Thyroid gland (tissue), 4 donors: ENCODE data around the gene PCDHB12. TPM values are rescaled to one million over a fixed set of nuclear protein-coding genes. Genes with fewer than 3 reads are reported as not detected.
A peak's percentile ranks its signal among the peaks of the same experiment; 100 is the strongest.
"Not testable (repeated sequence)": the region's sequence is repeated elsewhere in the genome, so short reads cannot be mapped to it uniquely, and the experiment has no call there.

Source experiments
- DNase-seq, 2 donors: peaks; one replicate each; pipeline ENCODE4 v3.0.0-alpha.2; 2019
- H3K27ac ChIP-seq, 3 donors: fragments of 200-600 bp; sonication (generic); 1 replicate in 2 of 3; 2 replicates in 1 of 3; pipeline ENCODE4 v1.5.1; 2016 to 2019; ENCODE audit warnings: mild to moderate bottlenecking in 1 of 3, moderate library complexity in 1 of 3
- H3K27me3 ChIP-seq: fragments of 200-600 bp; sonication (generic); one replicate; pipeline ENCODE4 v1.5.1; 2019
- H3K36me3 ChIP-seq, 2 donors: fragments of 200-600 bp; sonication (generic); one replicate each; pipeline ENCODE4 v1.5.1; 2016 to 2019
- H3K4me1 ChIP-seq, 2 donors: fragments of 200-600 bp; sonication (generic); one replicate each; pipeline ENCODE4 v1.5.1; 2017 to 2019
- H3K4me3 ChIP-seq, 3 donors: fragments of 200-600 bp; sonication (generic); replicated peaks in 1 of 3; 1 replicate in 2 of 3; 2 replicates in 1 of 3; pipeline ENCODE4 v1.5.1; 2016; ENCODE audit warnings: mild to moderate bottlenecking in 1 of 3
- H3K9me3 ChIP-seq: fragments of 200-600 bp; sonication (generic); one replicate; pipeline ENCODE4 v1.5.1; 2017
- POLR2A ChIP-seq, 2 donors: fragments of 450-650 bp; IDR thresholded peaks; one replicate each; pipeline ENCODE4 v1.6.1; 2017; ENCODE audit warnings: antibody characterized with exemption in 2 of 2, mild to moderate bottlenecking in 2 of 2, moderate library complexity in 1 of 2
- WGBS, 2 donors: methylation state at CpG; one replicate each; pipeline ENCODE4 v1.1.5; 2017; 5-methylcytosine and 5-hydroxymethylcytosine counted together
- intact Hi-C: fragments of 100-400 bp; cut with DNase I; formaldehyde crosslinking; loops from one replicate; pipeline ENCODE4 v1.15.1; 2023
- total RNA-seq, 4 donors: library from RNA; depleted of rRNA; stranded (reverse); fragments of >200 nt; gene quantifications; one replicate each; pipeline ENCODE4 v1.2.3, GENCODE V29; 2016
- TF ChIP-seq, protein P1 (sequence below), 6 experiments: fragments of 200-600 bp in 3 of 6; fragments of 450-650 bp in 3 of 6; sonication (generic) in 3 of 6; IDR thresholded peaks; one replicate each; pipeline ENCODE4 v1.5.1; 2016 to 2019; ENCODE audit warnings: antibody characterized with exemption in 6 of 6, mild to moderate bottlenecking in 2 of 6, inconsistent platforms in 1 of 6, moderate library complexity in 1 of 6

PCDHB12 gene
- total RNA-seq, 4 donors from 2014 or later, result 1.1 to 3.6 (median 2.4) TPM

DNA sequence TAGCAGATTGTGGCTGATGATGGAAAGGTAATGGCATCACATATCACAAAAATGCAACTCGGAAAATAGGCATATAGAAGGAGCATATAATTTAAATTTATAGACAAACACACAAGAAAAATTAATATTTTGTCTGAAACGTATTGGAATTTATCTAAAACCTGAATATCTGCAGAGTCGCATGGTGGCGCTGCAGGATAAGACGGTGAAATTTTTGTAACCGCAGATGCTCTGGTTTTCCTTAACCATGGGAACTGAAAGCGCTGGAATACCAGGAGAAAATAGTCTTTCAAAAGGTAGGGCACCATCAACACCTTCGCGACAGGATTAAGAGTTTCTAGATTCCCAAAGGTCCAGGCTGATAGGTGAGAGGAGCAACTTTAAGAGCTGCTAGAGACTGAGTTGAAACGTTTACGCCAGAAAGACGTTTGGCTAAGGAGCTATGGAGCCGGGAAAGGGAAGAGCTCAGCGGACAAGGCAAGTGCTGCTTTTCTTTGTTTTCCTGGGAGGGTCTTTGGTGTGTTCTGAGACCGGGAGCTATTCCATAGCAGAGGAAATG, 25.7 kb downstream of the PCDHB12 start:
- no peak for DNase-seq
- intact Hi-C loops, result no loop called here
- WGBS, 2 donors, result 7 to 8% methylated on average over 15 of the region's 15 CpGs
- Histone ChIP-seq H3K4me1 (no peaks in the 10 kb centered on the region), H3K4me3 (no peak overlapping the region), H3K36me3 (no peaks in the 10 kb centered on the region), H3K27ac (no peak overlapping the region), H3K9me3 (no peaks in the 10 kb centered on the region), H3K27me3 (no peaks in the 10 kb centered on the region)
- TF ChIP-seq, protein P1, sequence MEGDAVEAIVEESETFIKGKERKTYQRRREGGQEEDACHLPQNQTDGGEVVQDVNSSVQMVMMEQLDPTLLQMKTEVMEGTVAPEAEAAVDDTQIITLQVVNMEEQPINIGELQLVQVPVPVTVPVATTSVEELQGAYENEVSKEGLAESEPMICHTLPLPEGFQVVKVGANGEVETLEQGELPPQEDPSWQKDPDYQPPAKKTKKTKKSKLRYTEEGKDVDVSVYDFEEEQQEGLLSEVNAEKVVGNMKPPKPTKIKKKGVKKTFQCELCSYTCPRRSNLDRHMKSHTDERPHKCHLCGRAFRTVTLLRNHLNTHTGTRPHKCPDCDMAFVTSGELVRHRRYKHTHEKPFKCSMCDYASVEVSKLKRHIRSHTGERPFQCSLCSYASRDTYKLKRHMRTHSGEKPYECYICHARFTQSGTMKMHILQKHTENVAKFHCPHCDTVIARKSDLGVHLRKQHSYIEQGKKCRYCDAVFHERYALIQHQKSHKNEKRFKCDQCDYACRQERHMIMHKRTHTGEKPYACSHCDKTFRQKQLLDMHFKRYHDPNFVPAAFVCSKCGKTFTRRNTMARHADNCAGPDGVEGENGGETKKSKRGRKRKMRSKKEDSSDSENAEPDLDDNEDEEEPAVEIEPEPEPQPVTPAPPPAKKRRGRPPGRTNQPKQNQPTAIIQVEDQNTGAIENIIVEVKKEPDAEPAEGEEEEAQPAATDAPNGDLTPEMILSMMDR (IDR thresholded peaks at IDR 0.05), result no peak
- TF ChIP-seq POLR2A (IDR thresholded peaks at IDR 0.05), result no peak

DNA sequence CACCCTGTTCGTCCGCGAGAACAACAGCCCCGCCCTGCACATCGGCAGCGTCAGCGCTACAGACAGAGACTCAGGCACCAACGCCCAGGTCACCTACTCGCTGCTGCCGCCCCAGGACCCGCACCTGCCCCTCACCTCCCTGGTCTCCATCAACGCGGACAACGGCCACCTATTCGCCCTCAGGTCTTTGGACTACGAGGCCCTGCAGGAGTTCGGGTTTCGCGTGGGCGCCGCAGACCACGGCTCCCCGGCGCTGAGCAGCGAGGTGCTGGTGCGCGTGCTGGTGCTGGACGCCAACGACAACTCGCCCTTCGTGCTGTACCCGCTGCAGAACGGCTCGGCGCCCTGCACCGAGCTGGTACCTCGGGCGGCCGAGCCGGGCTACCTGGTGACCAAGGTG, 27.4 kb downstream of the PCDHB12 start:
- DNase-seq, H3K36me3 ChIP-seq, H3K27ac ChIP-seq, H3K9me3 ChIP-seq, H3K27me3 ChIP-seq, H3K4me3 ChIP-seq, H3K4me1 ChIP-seq, intact Hi-C loops: not testable (repeated sequence)
- WGBS, 2 donors, result 6% methylated on average over 15 of the region's 40 CpGs; no CpG with 5 or more reads in 1 of the 2 donors

DNA sequence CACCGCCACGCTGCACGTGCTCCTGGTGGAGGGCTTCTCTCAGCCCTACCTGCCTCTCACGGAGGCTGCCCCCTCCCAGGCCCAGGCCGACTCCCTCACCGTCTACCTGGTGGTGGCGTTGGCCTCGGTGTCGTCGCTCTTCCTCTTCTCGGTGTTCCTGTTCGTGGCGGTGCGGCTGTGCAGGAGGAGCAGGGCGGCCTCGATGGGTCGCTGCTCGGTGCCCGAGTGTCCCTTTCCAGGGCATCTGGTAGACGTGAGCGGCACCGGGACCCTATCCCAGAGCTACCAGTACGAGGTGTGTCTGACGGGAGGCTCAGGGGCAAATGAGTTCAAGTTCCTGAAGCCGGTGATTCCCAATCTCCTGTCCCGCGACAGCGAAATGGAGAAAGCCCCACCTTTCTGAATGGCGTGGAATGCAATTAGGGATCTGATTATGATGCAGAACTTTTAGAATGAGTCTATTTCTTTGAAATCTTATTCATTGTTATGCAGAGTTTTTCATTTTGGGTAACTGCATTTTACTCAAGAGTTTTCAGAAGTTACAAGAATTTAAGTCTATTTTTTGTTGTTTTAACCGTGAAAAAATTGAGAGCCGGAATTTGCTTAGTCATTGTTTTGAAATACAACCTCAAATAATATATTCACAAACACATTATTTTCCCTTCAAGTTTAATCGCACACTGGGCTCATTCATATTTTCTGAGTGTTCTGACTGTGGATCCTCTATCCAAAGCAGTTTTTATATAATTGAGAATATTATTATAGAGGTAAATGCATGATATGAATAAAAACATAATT, 28.2 kb downstream of the PCDHB12 start:
- WGBS, 2 donors, result 16 to 21% methylated on average over 17 to 21 of the region's 32 CpGs

DNA sequence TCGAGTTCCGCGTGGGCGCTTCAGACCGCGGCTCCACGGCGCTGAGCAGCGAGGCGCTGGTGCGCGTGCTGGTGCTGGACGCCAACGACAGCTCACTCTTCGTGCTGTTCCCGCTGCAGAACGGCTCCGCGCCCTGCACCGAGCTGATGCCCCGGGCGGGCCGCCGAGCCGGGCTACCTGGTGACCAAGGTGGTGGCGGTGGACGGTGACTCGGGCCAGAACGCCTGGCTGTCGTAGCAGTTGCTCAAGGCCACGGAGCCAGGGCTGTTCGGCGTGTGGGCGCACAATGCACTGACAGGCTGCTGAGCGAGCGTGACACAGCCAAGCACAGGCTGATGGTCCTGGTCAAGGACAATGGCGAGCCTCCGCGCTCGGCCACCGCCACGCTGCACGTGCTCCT, 33.0 kb downstream of the PCDHB12 start:
- H3K9me3 ChIP-seq, result no peaks in the 10 kb centered on the region
- no peaks in the 10 kb centered on the region for H3K36me3 ChIP-seq
- H3K4me1 ChIP-seq, result no peaks in the 10 kb centered on the region
- no peak for TF ChIP-seq POLR2A (IDR thresholded peaks at IDR 0.05)
- TF ChIP-seq, protein P1 (IDR thresholded peaks at IDR 0.05), result no peak
- WGBS, 2 donors, result 8% methylated on average over 9 of the region's 43 CpGs; no CpG with 5 or more reads in 1 of the 2 donors
- DNase-seq, result no peak
- no peak overlapping the region for H3K27ac ChIP-seq
- H3K4me3 ChIP-seq, result no peak overlapping the region
- no peaks in the 10 kb centered on the region for H3K27me3 ChIP-seq
- intact Hi-C loops, result no loop called here

More for the DNA sequence above, 28.2 kb downstream of the PCDHB12 start:
- H3K4me1 ChIP-seq, result no peaks in the 10 kb centered on the region
- intact Hi-C loops, result no loop called here
- no peaks in the 10 kb centered on the region for H3K27me3 ChIP-seq
- DNase-seq, result no peak
- TF ChIP-seq, protein P1 (IDR thresholded peaks at IDR 0.05), result no peak
- no peak for TF ChIP-seq POLR2A (IDR thresholded peaks at IDR 0.05)
- H3K9me3 ChIP-seq, result no peaks in the 10 kb centered on the region
- H3K36me3 ChIP-seq, result no peaks in the 10 kb centered on the region
- no peak overlapping the region for H3K27ac ChIP-seq
- H3K4me3 ChIP-seq, result no peak overlapping the region

DNA sequence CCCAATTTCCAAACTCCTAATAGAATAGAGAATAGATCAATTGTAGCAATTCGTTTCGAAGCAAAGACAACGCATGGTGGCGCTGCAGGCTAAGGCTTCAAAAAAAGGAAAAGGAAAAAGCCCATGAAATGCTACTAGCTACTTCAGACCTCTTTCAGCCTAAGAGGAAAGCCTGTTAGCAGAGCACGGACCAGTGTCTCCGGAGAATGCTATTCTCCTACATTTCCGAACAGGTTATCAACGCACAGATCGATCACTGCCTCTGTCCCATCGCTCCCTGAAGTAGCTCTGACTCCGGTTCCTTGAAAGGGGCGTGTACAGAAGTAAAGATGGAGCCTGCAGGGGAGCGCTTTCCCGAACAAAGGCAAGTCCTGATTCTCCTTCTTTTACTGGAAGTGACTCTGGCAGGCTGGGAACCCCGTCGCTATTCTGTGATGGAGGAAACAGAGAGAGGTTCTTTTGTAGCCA, 36.8 kb downstream of the PCDHB12 start, which contains the start of gene PCDHB15:
PCDHB15 (plus strand) TSS at position 146 of the 468 bp plus-strand sequence; CDS start at position 330, 184 bp downstream.
- intact Hi-C loops, result no loop called here
- Histone ChIP-seq H3K4me3 (no peak within 1 kb of the TSS), H3K9me3 (no peaks in the 10 kb centered on the region), H3K27ac (no peak within 1 kb of the TSS), H3K27me3 (no peaks in the 10 kb centered on the region), H3K36me3 (no peaks in the 10 kb centered on the region), H3K4me1 (no peaks in the 10 kb centered on the region)
- no peak for DNase-seq
- no peak for TF ChIP-seq POLR2A (IDR thresholded peaks at IDR 0.05)
- TF ChIP-seq, protein P1 (IDR thresholded peaks at IDR 0.05), result peak in 3 of 6 experiments; percentile 10 to 18 (median 13)
- 2 to 5% methylated on average over 15 to 16 of the region's 16 CpGs for WGBS, 2 donors

DNA sequence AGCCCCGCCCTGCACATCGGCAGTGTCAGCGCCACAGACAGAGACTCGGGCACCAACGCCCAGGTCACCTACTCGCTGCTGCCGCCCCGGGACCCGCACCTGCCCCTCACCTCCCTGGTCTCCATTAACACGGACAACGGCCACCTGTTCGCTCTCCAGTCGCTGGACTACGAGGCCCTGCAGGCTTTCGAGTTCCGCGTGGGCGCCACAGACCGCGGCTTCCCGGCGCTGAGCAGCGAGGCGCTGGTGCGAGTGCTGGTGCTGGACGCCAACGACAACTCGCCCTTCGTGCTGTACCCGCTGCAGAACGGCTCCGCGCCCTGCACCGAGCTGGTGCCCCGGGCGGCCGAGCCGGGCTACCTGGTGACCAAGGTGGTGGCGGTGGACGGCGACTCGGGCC, 38.5 kb downstream of the PCDHB12 start:
- H3K27me3 ChIP-seq, intact Hi-C loops, H3K9me3 ChIP-seq, H3K4me3 ChIP-seq, DNase-seq, H3K27ac ChIP-seq, H3K4me1 ChIP-seq, H3K36me3 ChIP-seq: not testable (repeated sequence)
- 45% methylated on average over 11 of the region's 42 CpGs; no CpG with 5 or more reads in 1 of the 2 donors for WGBS, 2 donors

DNA sequence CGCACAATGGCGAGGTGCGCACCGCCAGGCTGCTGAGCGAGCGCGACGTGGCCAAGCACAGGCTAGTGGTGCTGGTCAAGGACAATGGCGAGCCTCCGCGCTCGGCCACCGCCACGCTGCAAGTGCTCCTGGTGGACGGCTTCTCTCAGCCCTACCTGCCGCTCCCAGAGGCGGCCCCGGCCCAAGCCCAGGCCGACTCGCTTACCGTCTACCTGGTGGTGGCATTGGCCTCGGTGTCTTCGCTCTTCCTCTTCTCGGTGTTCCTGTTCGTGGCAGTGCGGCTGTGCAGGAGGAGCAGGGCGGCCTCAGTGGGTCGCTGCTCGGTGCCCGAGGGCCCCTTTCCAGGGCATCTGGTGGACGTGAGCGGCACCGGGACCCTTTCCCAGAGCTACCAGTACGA, 38.9 kb downstream of the PCDHB12 start:
- H3K27ac ChIP-seq, H3K4me3 ChIP-seq, H3K9me3 ChIP-seq, H3K27me3 ChIP-seq, H3K36me3 ChIP-seq, DNase-seq, intact Hi-C loops, H3K4me1 ChIP-seq: not testable (repeated sequence)
- WGBS, 2 donors, result 28 to 66% methylated on average over 9 to 17 of the region's 34 CpGs
